ENCODE results near the gene FLAD1.

- no peak for TF ChIP-seq CTCF (conservative IDR thresholded peaks at IDR 0.05; ENCODE audit: low read length)
- no peak for TF ChIP-seq EZH2phosphoT487 (IDR thresholded peaks at IDR 0.05; ENCODE audit: borderline replicate concordance)
These were observed 23.7 kb upstream of the FLAD1 start for GRCh38 chr1:154959426-154959780.
